HG02678 (cell line): Measurements from ENCODE around the gene MIPEP.

Experiments
- ATAC-seq: cut with Tn5 transposase; IDR thresholded peaks from one replicate; pipeline ENCODE4 v1.9.1; 2021; ENCODE audit warnings: mild to moderate bottlenecking, moderate library complexity; ENCODE audit not compliant: unreplicated experiment

Gene MIPEP

GRCh38 chr13:23811366-23812062 lies 77.7 kb downstream of the MIPEP start:
- no peak for ATAC-seq

- peak; percentile 36 for ATAC-seq
These were observed 78.4 kb downstream of the MIPEP start for GRCh38 chr13:23810685-23811240.

DNA sequence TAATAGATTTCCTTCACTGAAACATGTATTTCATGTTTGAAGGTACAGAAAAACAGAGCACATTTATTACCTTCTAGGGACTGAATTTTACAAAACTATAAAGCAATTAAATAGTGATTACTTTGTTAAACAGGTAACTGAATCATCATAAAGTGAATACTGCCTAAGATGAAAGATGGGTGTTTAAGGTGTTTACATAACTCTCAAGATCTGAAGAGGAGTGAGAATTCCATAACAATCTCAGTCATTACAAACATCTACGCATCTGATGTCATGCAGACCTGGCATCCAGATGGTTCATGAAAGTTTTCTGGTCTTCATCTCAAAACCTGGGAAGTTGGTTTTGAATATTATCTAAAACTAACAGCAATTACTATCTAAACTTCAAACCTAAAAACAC lies 80.4 kb downstream of the MIPEP start:
- no peak for ATAC-seq

- ATAC-seq, result peak; percentile 21
These were observed 82.2 kb downstream of the MIPEP start for GRCh38 chr13:23806874-23807526.

- ATAC-seq, result no peak
These were observed 83.4 kb downstream of the MIPEP start for GRCh38 chr13:23805821-23806220.

- ATAC-seq, result no peak
These were observed 84.1 kb downstream of the MIPEP start for GRCh38 chr13:23805122-23805521.

GRCh38 chr13:23804166-23804565 lies 85.0 kb downstream of the MIPEP start:
- ATAC-seq, result no peak

DNA sequence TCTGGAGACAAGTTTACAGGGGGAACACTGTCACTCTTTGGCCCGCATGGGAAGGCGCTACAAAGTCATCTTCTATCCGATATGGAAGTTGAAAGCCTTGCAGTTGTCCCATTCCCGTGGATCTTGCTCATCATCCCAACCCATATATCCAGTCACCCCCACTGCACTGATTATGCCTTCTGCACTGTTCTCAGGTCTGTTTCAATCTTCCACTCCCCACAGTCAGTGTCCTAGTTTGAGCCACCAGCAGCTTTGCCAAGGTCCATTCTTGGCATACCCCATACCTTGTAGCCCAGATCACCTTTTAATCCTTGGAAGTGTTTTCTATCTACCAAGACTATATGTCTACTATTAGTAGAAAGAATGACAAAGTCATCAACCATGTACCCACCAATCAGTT lies 88.1 kb downstream of the MIPEP start:
- ATAC-seq, result no peak

DNA sequence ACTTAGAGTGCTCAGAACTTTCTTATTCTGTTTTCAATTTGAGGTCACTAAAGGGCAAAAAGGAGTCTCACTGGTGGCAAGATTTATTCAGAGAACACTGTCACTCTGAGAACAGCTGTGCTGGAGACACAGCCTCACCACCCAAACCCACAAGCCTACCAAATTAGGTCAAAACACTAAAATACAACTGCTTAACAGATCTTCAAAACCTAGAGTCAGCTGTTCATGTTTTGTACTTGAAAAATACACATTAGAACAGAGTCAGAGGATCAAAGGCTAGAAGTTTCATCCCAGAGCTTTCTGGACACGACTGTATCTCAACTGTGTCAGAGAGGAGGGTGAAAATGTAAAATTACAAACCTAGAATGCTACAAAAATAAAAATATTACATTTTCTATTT lies 89.3 kb downstream of the MIPEP start:
- ATAC-seq, result peak; percentile 95

DNA sequence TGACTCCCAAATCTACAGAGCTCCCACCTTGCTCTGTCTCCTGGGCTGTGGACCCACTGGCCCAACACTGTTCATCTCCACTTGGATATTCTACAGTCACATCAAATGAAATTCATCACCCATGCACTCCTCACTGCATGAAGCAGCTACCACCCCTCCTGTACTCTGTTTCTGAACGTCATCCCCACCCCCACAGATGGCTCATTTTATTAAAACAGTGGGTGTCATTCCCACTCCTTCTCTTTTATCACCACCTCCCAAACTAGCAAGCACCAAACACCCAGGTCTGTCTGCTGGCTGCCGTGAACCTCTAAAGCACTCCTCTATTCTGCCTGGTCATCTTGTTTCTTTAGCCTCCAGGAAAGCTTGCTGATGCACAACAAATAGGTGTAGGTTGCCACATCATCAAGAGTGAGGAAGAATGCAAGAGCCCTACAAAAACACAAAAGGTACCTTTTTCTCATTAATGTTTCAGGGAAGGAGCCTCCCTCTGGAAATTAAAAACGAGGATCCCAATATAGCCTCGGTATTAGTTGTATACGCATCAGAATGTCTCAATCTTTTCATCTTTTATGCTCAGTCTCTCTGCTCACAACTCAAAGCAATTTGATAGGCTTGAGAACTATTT lies 91.8 kb downstream of the MIPEP start:
- no peak for ATAC-seq

GRCh38 chr13:23796551-23796950 lies 92.6 kb downstream of the MIPEP start:
- ATAC-seq, result no peak

GRCh38 chr13:23794267-23795161 lies 94.7 kb downstream of the MIPEP start:
- peak; percentile 67 for ATAC-seq

DNA sequence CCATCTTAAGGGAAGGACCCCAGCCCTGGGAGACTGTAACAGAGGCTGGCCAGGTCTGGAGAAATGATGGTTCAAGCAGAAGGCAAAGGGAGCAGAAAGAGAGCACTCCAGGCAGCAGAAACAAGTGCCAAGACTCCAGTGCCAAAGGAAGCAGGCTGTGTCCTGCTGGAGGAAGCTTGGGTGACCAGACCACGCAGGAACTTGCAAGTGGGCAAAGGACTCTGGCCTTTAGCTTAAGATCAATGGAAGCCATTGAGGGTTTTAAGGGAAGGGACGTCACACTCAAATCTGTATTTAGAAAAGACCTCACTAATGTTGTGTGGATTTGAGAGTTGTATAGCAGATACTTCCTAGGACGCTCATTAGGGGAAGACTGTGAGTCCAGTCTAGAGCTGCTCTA lies 95.5 kb downstream of the MIPEP start:
- no peak for ATAC-seq

DNA sequence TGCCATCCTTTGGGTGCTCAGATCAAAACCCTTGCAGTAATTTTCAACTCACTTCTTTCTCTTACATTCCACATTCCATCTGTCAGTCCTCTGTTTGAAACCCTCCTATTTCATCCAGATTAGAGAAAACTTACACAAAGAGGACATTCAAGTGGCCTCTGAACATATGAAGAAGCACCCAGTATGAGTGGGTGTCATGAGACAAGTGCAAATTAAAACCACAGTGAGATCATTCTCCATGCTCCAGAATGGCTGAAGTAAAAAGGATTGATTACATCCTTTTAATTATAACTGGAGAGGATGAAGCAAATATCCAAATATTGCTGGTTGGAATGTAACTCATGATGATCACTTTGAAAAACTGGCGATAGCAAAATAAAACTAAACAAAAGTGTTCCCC lies 96.5 kb downstream of the MIPEP start:
- ATAC-seq, result no peak

- no peak for ATAC-seq
These were observed 98.5 kb downstream of the MIPEP start for GRCh38 chr13:23790577-23791170.

DNA sequence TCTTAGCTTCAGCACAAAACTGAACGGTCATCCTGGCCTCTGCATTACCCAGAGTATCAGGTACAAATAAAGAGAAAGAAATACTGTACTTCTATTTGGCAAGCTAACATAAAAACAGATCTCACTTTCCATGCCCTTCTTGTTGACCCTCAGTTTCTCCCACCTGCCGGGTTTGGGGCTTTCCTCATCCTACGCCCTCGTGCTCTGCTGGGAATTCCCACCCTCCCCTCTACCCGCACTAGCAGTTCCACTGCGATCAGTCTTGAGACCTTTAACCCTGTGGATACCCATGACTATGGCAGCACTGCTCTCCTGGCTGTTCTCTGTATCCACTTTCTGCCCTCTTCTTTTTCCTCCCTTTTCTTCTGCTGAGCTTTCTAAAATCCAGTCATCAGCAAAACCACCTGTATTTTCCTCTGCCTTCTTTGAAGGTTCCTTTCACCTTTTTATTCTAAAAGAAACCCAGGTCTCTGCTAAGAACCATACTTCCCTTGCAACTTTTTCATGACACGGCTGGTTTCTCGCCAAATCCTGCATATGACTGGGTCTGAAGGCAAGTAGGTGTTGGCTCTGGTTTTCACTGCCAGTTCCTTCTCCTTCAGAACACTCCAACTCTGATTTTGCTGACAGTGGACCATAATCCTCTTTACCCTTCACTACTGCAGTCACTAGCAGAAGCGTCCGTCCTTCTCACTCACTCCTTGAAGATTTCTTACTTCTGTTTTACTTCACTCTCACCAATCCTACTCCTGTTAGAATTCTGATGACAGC lies 99.4 kb downstream of the MIPEP start:
- no peak for ATAC-seq

- no peak for ATAC-seq
These were observed 100.7 kb downstream of the MIPEP start for GRCh38 chr13:23788459-23788858.

DNA sequence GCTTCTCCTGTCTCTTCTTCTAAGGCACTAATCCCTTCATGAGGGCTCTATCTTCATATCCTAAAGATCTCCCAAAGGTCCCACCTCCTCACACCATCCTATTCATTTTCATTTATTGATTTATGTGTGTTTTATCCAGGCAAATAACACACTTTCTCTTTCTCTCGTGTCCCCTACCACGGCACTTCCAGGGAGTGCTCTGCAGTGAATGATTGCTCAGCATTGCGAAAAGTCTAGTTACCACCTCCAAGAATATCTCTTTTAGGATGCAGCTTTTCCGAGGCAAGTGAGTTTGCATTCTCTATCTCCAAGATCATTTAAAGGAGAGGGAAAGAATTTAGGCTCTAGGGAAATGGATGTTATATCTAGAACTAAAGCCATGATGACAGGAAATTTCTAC lies 101.7 kb downstream of the MIPEP start:
- ATAC-seq, result no peak

GRCh38 chr13:23786607-23787006 lies 102.6 kb downstream of the MIPEP start:
- no peak for ATAC-seq

DNA sequence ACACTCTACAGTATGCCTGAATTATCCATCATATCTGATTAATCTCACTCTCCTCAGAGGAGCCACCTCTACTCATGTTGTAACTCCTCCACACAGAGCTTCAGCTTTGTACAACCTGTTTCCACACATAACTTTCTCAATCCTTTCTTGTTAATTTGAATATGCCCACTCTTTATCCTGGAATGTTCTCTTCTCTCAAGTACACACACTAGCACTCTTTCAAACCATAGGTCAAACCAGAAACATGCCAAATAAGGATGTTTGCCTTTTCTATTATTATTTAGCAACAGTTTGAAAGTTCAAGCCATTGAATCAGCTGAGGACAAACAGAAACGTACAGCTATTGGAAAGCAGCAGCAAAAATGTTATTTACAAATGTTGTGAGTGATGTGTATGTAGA lies 110.3 kb downstream of the MIPEP start:
- ATAC-seq, result no peak
